Psoas muscle (tissue), 8 donors: ENCODE measurements around the gene MBD5. TPM values are rescaled to one million over a fixed set of nuclear protein-coding genes. Genes with fewer than 3 reads are reported as not detected.
"Not testable (repeated sequence)": the region's sequence is repeated elsewhere in the genome, so short reads cannot be mapped to it uniquely, and the experiment has no call there.

Source experiments
- ATAC-seq, 4 donors: fragments of 200-7000 bp; cut with Tn5 transposase; one replicate each; pipeline ENCODE4 v1.9.1; 2020; ENCODE audit warnings: moderate library complexity in 3 of 4, mild to moderate bottlenecking in 2 of 4
- DNase-seq, 2 donors: peaks; one replicate each; pipeline ENCODE4 v3.0.0-alpha.2; 2020
- H3K27ac ChIP-seq: fragments of 200-600 bp; one replicate; pipeline ENCODE4 v1.8.0; 2022
- H3K27me3 ChIP-seq, 3 donors: fragments of 200-600 bp in 1 of 3; one replicate each; pipeline versions ENCODE4 v1.6.1 to v1.8.0; 2013 to 2022; ENCODE audit warnings: low read length in 2 of 3, mild to moderate bottlenecking in 2 of 3, moderate library complexity in 1 of 3; ENCODE audit not compliant: insufficient read depth in 3 of 3
- H3K36me3 ChIP-seq, 2 donors: fragments of 200-600 bp in 1 of 2; one replicate each; pipeline versions ENCODE4 v1.6.1 to v1.8.0; 2013 to 2022; ENCODE audit warnings: low read depth in 1 of 2, mild to moderate bottlenecking in 1 of 2, moderate library complexity in 1 of 2; ENCODE audit not compliant: insufficient read depth in 1 of 2
- H3K4me1 ChIP-seq: fragments of 200-600 bp; one replicate; pipeline ENCODE4 v1.8.0; 2022
- H3K4me3 ChIP-seq: fragments of 200-600 bp; one replicate; pipeline ENCODE4 v1.8.0; 2022; ENCODE audit warnings: mild to moderate bottlenecking
- H3K9me3 ChIP-seq: fragments of 200-600 bp; one replicate; pipeline ENCODE4 v1.8.0; 2022
- WGBS, 3 donors: extraction: QIAGEN DNeasy Blood & Tissue Kit; methylation state at CpG; one replicate each; pipeline versions ENCODE4 v1.1.6 to v1.1.7; 2013; 5-methylcytosine and 5-hydroxymethylcytosine counted together
- intact Hi-C, 2 donors: fragments of 100-400 bp; cut with DNase I; formaldehyde crosslinking; loops; one replicate each; pipeline versions ENCODE4 v1.11.0 to v1.14.2; 2022
- polyA plus RNA-seq, 3 donors: library from polyadenylated mRNA; stranded (reverse); fragments of 200-250 nt; gene quantifications; one replicate each; pipeline ENCODE4 v1.2.3, GENCODE V29; 2013
- total RNA-seq, 4 donors: library from RNA; stranded (reverse); fragmentation: NEBNext Ultra II Directional in 2 of 4; extraction: Animal tissue kit (Norgen Biotek cat#: 25700) in 2 of 4; gene quantifications; one replicate each; pipeline versions ENCODE4 v1.2.1 to v1.2.4, GENCODE V29; 2021 to 2023
- TF ChIP-seq, protein P1 (sequence below): fragments of 200-600 bp; IDR thresholded peaks from one replicate; pipeline ENCODE4 v1.8.0; 2022; ENCODE audit warnings: antibody characterized with exemption
- donor health status: healthy with polysubstance abuse.
- donor health status: DM: no; HTN: no; CAD: no; lungs with moderate emphysema.
- donor health status: Bipolar disorder and iron deficiency.
- donor health status: healthy.
- donor health status: DM: yes; HTN: yes; CAD: no.
- donor health status: DM: no; HTN: no; CAD: no.
- donor health status: DM: no; HTN: no; CAD: no.
- donor health status: DM: yes; HTN: yes; CAD: no.

The MBD5 gene
- total and polyA plus RNA-seq, 7 donors: 3.2 to 36.5 (median 17.5) TPM

DNA sequence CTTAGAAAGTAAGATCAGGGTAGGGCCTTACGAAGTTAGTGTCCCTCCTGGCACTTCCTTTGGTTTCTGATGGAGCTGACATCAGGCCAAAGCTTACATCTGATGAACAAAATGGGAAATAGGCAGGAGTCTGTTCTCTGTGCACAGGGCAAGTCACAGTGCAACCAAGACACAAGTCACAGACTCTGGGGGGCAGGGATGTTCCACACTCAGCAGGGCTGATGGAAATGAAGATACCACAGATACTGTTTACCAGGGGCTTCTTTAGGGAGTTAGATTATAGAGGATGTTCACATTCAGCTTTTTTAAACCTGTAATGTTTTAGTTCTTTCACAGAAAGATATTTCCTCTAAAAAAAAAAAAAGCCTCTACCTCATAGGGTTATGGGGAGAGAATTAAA, 517.5 kb downstream of the MBD5 start:
- intact Hi-C loops: no loop called here

DNA sequence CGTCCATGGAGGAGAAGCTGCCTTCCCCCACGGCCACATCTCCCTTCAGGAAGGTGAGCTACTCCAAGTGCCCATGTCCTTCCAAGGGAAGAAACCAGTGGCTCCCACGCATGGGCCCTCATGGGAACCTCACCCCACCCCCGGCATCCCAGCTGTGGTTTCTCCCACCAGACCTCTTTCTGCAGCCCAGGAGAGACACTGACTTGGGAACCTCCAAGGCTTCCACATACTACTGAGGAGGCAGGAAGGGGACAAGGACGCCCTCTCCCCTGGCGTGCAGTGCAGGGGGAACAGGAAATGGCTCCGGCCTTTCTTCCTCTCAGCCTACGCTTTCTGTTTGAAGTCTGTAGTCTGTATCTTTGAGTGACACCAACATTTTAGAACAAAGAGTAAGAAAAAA, 519.1 kb downstream of the MBD5 start:
- intact Hi-C loops: no loop called here
- H3K9me3 ChIP-seq: no peaks in the 10 kb centered on the region
- DNase-seq (no peak), ATAC-seq (no peak)
- TF ChIP-seq, protein P1, sequence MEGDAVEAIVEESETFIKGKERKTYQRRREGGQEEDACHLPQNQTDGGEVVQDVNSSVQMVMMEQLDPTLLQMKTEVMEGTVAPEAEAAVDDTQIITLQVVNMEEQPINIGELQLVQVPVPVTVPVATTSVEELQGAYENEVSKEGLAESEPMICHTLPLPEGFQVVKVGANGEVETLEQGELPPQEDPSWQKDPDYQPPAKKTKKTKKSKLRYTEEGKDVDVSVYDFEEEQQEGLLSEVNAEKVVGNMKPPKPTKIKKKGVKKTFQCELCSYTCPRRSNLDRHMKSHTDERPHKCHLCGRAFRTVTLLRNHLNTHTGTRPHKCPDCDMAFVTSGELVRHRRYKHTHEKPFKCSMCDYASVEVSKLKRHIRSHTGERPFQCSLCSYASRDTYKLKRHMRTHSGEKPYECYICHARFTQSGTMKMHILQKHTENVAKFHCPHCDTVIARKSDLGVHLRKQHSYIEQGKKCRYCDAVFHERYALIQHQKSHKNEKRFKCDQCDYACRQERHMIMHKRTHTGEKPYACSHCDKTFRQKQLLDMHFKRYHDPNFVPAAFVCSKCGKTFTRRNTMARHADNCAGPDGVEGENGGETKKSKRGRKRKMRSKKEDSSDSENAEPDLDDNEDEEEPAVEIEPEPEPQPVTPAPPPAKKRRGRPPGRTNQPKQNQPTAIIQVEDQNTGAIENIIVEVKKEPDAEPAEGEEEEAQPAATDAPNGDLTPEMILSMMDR: no peak
- no peaks in the 10 kb centered on the region for H3K4me1 ChIP-seq
- no peaks in the 10 kb centered on the region for H3K36me3 ChIP-seq
- H3K4me3 ChIP-seq: no peak overlapping the region
- 68 to 77% (median 69%) methylated on average over 8 of the region's 8 CpGs for WGBS, 3 donors
- H3K27ac ChIP-seq: no peak overlapping the region
- no peaks in the 10 kb centered on the region for H3K27me3 ChIP-seq

More for the DNA sequence above, 517.5 kb downstream of the MBD5 start:
- no peaks in the 10 kb centered on the region for H3K27me3 ChIP-seq
- ATAC-seq (no peak), DNase-seq (no peak)
- H3K4me3 ChIP-seq: no peak overlapping the region
- no peaks in the 10 kb centered on the region for H3K4me1 ChIP-seq
- H3K27ac ChIP-seq: no peak overlapping the region
- H3K36me3 ChIP-seq: no peaks in the 10 kb centered on the region
- WGBS, 3 donors: 50 to 70% (median 58%) methylated on average over 1 of the region's 1 CpG
- no peaks in the 10 kb centered on the region for H3K9me3 ChIP-seq
- TF ChIP-seq, protein P1: no peak

DNA sequence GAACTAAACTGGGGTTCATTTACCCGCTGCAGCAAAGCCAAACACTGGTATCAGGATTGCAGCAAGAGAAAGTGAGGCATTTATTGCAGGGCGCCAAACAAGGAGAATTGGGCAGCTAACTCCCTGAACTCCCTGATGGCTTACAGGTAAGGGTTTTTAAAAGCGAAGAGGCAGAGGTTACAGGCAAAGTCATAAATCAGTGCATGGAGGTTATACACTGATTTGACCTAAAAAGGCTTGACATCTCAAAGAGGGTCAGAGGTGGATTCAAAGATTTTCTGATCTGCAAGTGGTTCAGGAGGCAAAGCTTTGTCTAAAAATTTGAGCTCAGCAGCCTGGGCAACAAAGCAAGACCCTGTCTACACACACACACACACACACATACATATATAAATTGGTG, 520.9 kb downstream of the MBD5 start:
- H3K4me3 ChIP-seq: no peak overlapping the region
- H3K9me3 ChIP-seq: no peaks in the 10 kb centered on the region
- DNase-seq (no peak), ATAC-seq (no peak)
- H3K36me3 ChIP-seq: no peaks in the 10 kb centered on the region
- whole genome bisulfite sequencing, 3 donors: 91 to 97% (median 93%) methylated on average over 3 of the region's 3 CpGs
- intact Hi-C loops: no loop called here
- no peaks in the 10 kb centered on the region for H3K4me1 ChIP-seq
- no peaks in the 10 kb centered on the region for H3K27me3 ChIP-seq
- no peak overlapping the region for H3K27ac ChIP-seq
- TF ChIP-seq, protein P1: no peak

DNA sequence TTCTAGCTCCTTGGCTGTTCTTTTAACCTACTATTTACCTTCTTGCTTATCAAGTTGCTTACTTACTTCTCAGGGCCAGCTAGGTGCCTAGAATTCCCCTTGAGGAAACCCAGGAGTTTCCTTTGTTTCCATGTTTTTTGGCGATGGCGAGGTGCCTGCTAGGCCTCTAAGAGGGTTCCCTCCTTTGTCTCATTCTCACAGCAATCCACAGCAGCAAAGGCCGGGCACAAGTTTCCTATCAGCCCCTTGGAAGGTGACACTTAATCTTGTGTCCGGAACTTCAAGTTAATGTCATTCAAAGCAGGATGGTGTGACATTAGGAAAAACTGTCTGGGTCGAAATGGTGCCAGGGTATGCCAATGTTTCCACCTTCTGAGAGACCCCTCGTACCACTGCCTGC, 521.7 kb downstream of the MBD5 start:
- Histone ChIP-seq H3K9me3 (no peaks in the 10 kb centered on the region), H3K27me3 (no peaks in the 10 kb centered on the region), H3K4me1 (no peaks in the 10 kb centered on the region), H3K27ac (no peak overlapping the region), H3K36me3 (no peaks in the 10 kb centered on the region), H3K4me3 (no peak overlapping the region)
- ATAC-seq: no peak
- WGBS, 3 donors: 88% methylated on average over 6 of the region's 6 CpGs
- intact Hi-C loops: no loop called here
- no peak for DNase-seq
- TF ChIP-seq, protein P1: no peak

DNA sequence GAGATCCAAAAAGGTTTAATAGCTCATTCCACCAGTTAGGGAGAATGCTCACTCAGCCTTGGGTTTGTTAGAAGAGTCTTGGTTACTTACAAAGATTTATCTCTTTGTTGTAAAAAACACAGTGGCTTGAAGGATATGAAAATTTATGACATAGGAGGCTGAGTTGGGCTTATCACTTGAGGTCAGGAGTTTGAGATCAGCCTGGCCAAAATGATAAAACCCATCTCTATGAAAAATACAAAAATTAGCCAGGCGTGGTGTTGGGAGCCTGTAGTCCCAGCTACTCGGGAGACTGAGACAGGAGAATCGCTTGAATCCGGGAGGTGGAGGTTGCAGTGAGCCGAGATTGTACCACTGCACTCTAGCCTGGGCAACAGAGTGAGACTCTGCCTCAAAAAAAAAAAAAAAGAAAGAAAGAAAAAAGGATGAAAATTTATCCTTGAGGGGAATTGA, 522.2 kb downstream of the MBD5 start:
- H3K27me3 ChIP-seq, H3K4me3 ChIP-seq, H3K4me1 ChIP-seq, H3K27ac ChIP-seq, H3K36me3 ChIP-seq, H3K9me3 ChIP-seq, intact Hi-C loops, ATAC-seq, DNase-seq: not testable (repeated sequence)
- WGBS, 3 donors: 85 to 94% (median 93%) methylated on average over 5 of the region's 5 CpGs
